CD4-positive, alpha-beta T cell treated with Interleukin-15 for 1 hour (primary cell): ENCODE measurements around the gene TBXA2R.
A peak's percentile ranks its signal among the peaks of the same experiment; 100 is the strongest.
"Not testable (repeated sequence)": the region's sequence is repeated elsewhere in the genome, so short reads cannot be mapped to it uniquely, and the experiment has no call there.

ENCODE experiments used
- DNase-seq: peaks from one replicate; pipeline ENCODE4 v3.0.0-alpha.2; 2020

Gene TBXA2R

DNA sequence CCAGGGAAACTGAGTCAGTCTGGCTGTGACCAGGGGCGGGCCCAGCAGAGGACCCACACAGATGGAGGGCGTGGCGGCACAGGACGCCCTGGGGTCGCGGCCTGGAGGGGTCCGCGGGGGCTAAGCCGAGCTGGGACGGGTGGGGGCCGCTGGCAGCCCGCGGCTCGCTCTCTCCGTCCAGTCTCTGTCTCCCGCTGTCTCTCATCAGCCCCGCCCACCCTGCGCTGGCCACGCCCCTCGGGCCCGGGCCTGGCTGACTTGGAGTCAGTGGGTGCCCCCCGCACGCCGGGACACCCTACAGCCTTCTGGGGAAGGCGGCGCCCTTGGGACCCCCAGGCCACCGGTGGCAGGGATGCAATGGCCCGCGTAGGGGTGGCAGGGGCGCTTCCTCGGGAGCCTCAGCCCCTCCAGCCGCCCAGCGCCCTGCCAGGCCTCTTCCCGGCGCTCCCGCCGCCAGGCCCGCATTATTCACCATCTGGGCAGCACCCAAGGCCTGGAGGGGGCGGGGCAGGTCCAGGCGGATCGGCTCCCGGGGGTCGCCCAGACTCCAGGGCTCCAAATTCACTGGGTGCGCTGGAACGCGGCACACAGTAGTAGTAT, at the start of gene TBXA2R:
Gene TBXA2R, minus strand, starts transcription at position 186 of the 600 bp plus-strand sequence. CDS start 6,241 bp downstream, outside the sequence.
- DNase-seq = peak; percentile 64

- no peak for DNase-seq
Observed at GRCh38 chr19:3656073-3656746, 49.5 kb upstream of the TBXA2R start.

- DNase-seq = no peak
Observed at GRCh38 chr19:3655402-3656072, 48.9 kb upstream of the TBXA2R start.

GRCh38 chr19:3653865-3654513, 47.3 kb upstream of the TBXA2R start:
- no peak for DNase-seq

DNA sequence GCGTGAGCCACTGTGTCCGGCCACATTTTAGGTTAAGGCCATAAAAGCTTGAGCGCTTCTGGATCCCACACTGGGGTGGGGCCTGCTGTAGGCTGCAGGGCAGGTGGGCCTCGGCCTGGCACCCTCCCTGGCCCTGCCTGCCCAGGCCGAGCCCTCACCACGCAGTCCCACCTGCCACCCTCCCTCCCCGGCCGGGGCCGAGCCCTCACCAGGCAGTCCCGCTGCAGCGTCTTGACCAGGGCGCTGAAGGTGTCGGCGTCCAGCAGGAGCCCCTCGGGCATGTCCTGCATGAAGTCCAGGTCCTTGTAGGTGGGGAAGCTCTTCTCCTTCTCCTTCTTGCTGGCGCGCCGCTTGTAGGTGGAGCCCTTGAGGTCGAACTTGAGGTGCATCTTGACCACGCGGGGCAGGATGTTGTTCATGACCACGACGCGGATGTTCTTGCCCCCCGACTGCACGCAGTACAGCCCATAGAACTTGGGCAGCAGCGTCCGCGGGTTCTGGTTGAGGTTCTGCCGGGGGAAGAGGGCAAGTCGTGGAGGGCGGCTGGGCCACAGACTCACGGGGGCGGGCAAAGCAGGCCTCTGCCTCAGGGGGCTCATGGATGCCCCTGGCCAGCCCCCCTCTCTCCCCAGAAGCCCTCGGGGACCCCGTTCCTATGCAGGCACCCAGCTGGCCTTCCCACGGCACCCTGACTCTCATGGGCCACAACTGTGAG, 46.6 kb upstream of the TBXA2R start:
- DNase-seq = no peak

GRCh38 chr19:3652422-3652821, 45.7 kb upstream of the TBXA2R start:
- no peak for DNase-seq

- DNase-seq = no peak
Observed at GRCh38 chr19:3651684-3652083, 45.0 kb upstream of the TBXA2R start.

DNA sequence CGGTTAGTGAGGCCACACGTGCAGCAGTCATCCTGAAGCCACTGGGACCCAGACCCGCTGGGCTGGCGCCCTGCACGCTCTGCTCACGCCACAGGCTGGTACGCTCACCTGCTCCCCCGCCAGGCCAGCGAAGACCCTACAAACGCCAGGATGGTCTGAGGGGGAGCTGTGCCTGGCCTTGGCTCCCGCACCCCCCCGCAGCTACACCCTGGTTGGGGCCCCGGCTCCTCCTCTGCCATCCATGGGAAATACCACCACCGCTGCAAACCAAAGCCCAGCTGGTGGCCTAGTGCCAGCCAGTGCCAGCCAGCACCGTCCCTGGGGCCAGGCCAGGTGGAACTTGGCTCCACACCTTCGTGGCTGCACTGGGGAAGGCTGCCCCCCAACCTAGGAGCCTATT, 43.2 kb upstream of the TBXA2R start:
- no peak for DNase-seq

DNA sequence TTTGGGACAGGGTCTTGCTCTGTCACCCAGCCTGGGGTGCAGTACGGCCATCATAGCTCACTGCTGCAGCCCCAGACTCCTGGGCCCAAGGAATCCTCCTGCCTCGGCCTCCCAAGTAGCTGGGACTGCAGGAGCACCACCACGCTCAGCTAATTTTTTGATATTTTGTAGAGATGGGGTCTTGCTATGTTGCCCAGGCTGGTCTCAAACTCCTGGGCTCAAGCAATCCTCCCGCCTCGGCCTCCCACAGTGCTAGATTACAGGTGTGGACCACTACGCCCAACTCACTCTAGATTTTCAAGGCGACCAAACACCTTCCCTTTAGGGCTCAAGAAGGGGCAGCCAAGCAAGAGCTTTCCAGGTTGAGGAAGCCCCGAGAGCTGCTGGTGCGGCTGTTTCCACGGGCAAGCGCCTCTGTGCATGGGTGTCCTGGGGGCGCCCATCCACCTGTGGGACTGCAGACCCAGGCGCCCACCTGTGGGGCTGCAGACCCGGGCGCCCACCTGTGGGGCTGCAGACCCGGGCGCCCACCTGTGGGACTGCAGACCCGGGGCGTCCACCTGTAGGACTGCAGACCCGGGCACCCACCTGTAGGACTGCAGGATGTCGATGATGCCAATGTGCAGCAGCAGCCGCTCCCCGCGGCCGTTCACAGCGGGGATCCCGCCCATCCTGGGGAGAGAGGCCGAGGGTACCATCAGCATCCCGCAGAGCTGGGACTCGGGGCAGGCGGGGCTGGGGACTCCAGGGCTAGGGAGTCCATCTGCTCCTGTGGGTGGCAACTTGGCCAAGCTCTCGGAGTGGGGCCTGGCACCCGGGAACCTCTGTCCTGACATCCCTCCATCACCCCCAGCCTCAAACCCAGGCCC, 41.6 kb upstream of the TBXA2R start:
- DNase-seq = no peak

DNA sequence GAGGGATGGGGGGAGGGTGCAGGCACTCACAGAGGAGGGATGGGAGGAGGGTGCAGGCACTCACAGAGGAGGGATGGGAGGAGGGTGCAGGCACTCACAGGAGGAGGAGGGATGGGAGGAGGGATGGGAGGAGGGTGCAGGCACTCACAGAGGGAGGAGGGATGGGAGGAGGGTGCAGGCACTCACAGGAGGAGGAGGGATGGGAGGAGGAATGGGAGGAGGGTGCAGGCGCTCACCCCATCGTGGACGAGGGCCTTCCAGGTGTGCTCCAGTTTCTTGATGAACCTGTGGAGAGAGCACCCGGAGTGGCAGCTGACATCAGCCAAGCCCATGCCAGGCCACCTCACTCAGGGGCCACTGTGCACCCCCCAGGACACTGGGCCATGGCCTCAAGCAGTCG, 40.4 kb upstream of the TBXA2R start:
- not testable (repeated sequence) for DNase-seq

DNA sequence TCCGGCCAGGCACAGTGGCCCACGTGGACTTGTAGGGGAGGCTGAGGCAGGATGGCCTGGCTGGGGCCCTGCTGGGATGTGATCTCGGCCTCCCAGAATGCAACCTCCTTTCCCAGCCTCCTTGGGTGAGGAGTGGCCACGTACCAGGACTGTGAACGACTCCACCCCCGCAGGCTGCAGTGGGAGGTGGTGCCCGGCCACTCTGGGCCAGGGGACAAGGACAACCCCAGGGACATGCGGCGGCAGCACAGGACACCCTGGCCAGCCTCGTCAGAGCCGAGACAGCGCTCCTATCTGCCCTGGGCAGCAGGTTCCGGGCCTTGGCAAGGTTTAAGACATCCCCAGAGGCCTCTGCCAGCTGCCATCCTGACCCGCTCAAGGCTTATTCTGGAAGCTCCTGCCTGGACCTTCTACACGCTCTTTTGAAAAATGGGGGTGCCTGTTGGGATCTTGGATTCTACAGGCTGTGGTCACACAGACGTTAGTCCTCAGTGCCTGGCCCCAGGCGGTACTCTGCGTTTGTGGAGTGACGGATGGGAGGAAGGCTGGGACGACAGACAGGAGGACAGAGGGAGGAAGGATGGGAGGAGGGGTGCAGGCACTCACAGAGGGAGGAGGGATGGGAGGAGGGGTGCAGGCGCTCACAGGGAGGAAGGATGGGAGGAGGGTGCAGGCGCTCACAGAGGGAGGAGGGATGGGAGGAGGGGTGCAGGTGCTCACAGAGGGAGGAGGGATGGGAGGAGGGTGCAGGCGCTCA, 39.8 kb upstream of the TBXA2R start:
- no peak for DNase-seq

- DNase-seq = no peak
Observed at GRCh38 chr19:3645726-3646125, 39.1 kb upstream of the TBXA2R start.

GRCh38 chr19:3645067-3645396, 38.4 kb upstream of the TBXA2R start:
- DNase-seq = no peak

DNA sequence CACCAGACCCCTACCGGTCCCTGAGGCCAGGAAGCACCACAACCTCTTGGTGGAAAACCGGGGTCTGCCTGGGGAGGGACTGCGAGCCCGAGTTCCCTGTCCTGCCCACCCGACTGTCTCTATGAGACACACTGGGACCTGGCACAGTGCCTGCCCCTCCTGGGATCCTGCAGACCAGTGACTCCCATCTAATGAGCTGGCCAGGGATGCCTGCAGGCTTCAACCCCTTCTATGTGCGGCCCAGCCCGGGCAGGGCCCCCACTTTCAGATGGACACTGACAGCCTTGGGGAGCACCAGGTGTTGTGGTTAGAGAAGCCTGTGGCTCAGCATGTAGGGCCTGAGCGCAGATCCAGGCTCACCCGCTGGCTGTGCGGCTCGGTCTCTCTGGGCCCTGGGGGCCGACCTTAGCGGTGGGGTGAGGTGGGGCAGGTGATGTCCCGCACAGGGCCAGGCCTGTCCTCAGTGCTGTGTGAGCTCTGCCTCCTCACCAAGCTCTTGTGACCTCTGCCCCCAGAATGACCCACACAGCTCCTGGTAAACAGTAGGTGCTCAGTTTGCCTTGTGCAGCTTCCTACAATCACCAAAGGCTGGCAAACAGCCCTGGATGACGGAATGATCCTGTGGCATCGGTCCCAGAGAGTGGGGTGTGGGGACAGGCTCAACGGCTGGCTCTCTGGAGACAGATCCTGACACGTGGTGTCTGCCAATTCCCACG, 37.8 kb upstream of the TBXA2R start:
- no peak for DNase-seq

GRCh38 chr19:3643674-3644313, 37.1 kb upstream of the TBXA2R start:
- no peak for DNase-seq

DNA sequence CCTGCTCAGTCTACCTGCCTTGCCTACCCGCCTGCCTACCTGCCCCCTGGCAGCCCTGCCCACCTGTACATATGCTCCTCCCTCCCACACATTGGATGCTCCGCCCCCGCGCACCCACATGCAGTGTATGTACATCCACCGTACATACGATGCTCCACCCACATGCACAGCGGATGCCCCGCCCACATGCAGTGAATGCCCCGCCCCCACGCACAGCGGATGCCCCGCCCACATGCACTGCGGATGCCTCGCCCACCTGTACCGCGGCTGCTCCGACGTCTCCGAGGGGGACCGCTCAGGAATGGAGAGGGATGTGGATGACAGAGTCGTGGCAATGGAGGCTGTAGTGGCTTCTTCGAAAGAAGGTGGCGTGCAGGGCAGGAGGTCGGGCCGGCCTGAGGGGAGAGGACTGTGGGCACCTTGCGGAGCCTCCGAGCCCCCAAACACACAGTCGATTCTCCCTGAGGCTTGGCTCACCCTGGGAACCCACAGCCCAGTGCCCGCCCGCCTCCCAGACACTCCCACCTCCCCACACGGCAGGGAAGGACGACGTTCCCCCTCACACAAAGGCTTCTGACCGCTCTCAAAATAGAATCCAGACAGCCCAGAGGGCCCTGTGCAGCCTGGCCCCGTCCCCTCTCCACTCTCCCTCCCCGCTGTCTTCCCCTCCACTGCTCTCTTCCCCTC, 36.5 kb upstream of the TBXA2R start:
- DNase-seq = no peak

- DNase-seq = no peak
Observed at GRCh38 chr19:3642296-3642695, 35.6 kb upstream of the TBXA2R start.

- no peak for DNase-seq
Observed at GRCh38 chr19:3641515-3642269, 35.0 kb upstream of the TBXA2R start.

- no peak for DNase-seq
Observed at GRCh38 chr19:3639479-3639878, 32.8 kb upstream of the TBXA2R start.
